NCI-H460 (cell line): Measurements from ENCODE around the gene KRTAP4-9. TPM values are rescaled to one million over a fixed set of nuclear protein-coding genes. Genes with fewer than 3 reads are reported as not detected.
"Not testable (repeated sequence)": the region's sequence is repeated elsewhere in the genome, so short reads cannot be mapped to it uniquely, and the experiment has no call there.

ENCODE experiments used
- DNase-seq: peaks from one replicate; pipeline ENCODE4 v3.0.0-alpha.2; 2016; ENCODE audit warnings: low read depth; ENCODE audit errors: extremely low read depth
- polyA plus RNA-seq: library from polyadenylated mRNA; depleted of rRNA; stranded (reverse); fragments of >200 nt; gene quantifications from 2 replicates; pipeline ENCODE4 v1.2.3, GENCODE V29; 2014; cell fraction: nucleus; rRNA removed
- total RNA-seq: library from RNA; depleted of rRNA; stranded (reverse); fragments of >200 nt; shearing (Covaris generic); gene quantifications from 2 replicates; pipeline ENCODE4 v1.2.3, GENCODE V29; 2014; rRNA removed

Gene KRTAP4-9
- not detected in 2 replicates for total RNA-seq
- not detected in 2 replicates for polyA plus RNA-seq

DNA sequence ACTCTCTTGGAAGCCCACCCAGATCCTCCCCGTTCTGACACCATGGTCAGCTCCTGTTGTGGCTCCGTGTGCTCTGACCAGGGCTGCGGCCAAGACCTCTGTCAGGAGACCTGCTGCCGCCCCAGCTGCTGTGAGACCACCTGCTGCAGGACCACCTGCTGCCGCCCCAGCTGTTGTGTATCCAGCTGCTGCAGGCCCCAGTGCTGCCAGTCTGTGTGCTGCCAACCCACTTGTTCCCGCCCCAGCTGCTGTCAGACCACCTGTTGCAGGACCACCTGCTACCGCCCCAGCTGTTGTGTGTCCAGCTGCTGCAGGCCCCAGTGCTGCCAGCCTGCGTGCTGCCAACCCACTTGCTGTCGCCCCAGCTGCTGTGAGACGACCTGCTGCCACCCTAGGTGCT, at the start of gene KRTAP4-9:
KRTAP4-9 (plus strand) TSS at position 43 of the 400 bp plus-strand sequence; CDS start at position 43, 0 bp downstream.
- DNase-seq, result not testable (repeated sequence)

DNA sequence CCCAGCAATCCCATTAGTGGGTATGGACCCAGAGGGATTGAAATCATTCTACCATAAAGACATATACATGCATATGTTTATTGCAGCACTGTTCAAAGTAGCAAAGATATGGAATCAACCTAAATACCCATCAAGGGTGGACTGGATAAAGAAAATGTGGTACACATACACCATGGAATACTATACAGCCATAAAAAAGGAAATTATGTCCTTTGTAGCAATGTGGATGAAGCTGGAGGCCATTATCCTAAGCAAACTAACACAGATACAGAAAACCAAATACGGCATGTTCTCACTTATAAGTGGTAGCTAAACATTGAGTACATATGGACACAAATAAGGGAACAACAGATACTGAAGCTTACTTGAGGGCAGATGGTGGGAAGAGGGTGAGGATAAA, 47.6 kb upstream of the KRTAP4-9 start:
- DNase-seq, result no peak

DNA sequence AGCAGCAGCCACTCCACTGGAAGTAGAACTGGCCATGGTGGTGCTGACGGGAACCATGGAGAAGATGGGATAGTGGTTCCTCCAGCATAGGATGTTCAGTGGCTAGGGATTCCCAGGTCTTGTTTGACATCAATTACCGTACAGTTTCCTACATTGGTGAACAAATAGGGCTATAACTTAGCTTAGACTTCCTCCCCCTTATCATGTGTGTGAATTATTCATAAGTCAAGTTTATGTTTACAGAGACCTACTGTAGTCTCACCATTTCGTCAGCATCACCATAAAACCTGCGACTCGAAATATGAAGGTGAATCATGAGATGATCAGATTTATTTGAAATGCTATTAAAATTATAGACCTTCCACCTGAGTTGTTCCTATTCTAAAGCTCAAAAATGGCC, 46.4 kb upstream of the KRTAP4-9 start:
- no peak for DNase-seq

DNA sequence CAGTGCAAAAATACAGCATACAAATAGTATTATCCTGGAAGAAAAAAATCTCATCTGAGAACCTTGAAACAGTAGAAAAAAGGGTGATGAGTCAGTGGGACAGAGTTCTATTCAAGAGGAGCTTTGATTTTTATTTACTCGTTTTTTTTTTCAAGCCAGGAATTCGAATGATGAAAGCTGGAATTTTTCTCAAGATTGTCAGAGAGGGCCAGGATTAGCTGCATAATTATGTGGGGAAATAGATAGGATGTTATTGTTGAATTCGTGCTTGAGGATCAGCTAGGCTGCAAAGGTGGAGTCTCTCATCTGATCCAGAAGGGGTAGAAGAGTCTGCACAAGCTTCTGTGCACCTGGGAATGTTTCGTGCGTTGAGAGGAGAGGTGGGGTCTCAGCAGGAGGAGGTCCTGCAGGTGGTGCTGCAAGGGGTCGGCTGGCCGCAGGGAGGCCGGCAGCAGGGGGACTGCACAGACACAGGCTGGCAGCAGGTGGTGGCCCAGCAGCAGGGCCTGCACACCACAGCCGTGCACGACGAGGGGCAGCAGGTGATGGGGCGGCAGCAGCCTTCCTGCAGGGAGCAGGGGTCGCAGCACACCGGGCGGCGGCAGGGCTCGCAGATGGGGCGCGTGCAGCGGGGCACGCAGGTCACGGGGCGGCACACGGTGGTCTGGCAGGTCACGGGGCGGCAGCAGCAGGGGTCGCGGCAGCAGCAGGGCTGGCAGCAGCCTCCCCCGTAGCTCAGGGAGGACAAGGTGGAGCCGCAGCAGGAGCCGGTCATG, 45.7 kb upstream of the KRTAP4-9 start:
- DNase-seq, result not testable (repeated sequence)

DNA sequence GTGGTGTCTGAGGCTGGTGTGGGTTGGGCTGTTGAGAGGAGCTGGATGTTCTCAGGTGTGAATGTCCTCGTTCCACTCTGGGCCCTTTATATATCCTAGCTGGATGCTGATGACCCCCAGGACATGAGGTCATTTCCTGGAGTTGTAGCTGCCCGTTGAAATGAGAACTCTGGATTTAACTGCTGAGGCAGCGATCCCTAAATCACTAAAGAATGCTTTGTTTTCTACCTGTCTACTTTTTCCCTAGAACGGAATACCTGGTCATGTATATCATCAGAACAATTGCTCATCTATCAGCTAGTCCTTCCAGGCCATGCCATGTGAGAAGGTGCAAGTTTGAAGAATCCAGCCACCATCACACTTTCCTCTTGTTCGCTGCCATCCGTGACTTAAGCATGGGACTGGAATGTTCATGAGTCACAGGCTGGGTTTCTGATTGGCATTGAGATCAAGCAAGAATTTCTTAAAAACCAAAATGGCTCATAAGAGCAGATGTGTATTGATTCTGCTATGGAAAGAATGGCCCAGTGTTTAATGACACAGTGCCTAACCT, 45.1 kb upstream of the KRTAP4-9 start, which contains the start of gene KRTAP2-3:
KRTAP2-3 (minus strand) TSS at position 63 of the 553 bp plus-strand sequence. CDS start 64 bp downstream, outside the sequence.
- DNase-seq, result no peak

DNA sequence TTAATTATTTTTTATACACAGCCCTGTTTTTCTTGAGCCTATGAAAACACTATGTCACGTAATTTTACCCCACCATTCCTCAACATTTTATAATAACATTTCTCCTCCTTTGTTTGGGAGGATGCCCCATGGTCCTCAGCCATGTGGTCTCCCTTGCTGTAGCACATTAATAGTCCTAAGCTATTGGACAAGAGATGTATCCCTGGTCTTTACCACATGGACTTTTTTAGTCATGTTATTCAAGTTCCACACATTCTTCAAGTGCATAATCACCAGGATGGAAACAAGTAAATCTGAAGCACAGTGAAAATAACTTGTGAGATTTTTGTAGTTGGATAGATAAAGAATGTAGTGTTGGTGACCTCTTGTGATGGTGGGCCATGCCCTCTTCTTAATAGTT, 43.2 kb upstream of the KRTAP4-9 start:
- DNase-seq, result no peak

DNA sequence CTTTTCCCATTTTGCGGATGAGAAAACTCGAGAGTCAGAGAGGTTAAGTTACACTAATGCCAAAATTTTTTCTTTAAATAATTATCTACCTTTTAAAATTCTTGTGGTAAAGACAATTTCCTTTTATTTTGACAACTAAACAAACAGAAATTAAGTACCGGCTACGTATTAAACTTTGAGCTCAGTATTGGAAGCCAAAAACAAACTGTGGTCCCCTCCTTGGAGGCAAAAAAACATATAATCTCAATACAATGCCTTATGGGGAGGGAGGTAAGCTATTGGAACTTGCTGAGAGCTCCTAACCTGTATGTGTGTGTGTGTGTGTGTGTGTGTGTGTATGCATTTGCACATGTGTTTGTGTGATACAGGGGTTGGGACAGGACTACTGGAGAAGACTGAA, 41.7 kb upstream of the KRTAP4-9 start:
- DNase-seq, result no peak

DNA sequence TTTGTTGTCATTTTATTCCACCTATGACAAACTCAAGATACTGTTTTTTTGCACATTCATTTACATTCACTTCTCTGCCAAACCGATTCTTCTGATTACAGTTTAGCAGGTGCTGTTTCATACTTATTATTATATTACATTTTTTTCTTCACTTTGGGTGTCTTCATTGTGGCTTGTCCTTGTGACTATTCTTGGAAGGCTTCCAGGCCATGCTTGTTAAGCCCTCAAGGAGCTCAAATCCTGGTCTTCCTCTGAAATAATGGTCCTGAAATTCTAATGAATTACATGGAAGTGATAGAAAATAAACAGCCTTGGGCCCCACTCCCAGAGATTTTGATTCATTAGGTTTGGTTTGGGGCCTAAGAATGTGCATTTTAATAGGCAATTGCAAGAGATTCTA, 40.9 kb upstream of the KRTAP4-9 start:
- no peak for DNase-seq

DNA sequence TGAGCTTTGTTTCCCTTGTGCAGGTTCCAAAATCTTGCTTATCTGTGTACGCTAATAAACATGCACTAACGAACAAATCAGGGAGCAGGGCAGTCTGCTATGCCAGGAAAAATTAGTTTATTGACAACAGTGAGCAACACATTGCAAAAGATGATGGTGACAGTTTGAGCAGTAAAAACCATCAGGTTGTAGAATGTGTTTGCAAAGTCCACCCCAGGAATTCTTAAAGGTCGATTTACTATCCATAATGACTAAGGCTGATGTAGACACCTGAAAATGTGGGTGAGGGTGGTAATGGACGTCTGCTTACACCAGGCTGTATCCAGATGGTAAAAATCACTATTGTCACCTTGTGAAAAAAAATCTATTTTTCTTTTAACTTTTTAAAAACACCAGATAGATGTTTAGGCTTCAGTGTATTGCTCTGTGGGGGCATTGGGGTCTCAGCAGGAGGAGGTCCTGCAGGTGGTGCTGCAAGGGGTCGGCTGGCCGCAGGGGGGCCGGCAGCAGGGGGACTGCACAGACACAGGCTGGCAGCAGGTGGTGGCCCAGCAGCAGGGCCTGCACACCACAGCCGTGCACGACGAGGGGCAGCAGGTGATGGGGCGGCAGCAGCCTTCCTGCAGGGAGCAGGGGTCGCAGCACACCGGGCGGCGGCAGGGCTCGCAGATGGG, 40.0 kb upstream of the KRTAP4-9 start:
- DNase-seq, result not testable (repeated sequence)

DNA sequence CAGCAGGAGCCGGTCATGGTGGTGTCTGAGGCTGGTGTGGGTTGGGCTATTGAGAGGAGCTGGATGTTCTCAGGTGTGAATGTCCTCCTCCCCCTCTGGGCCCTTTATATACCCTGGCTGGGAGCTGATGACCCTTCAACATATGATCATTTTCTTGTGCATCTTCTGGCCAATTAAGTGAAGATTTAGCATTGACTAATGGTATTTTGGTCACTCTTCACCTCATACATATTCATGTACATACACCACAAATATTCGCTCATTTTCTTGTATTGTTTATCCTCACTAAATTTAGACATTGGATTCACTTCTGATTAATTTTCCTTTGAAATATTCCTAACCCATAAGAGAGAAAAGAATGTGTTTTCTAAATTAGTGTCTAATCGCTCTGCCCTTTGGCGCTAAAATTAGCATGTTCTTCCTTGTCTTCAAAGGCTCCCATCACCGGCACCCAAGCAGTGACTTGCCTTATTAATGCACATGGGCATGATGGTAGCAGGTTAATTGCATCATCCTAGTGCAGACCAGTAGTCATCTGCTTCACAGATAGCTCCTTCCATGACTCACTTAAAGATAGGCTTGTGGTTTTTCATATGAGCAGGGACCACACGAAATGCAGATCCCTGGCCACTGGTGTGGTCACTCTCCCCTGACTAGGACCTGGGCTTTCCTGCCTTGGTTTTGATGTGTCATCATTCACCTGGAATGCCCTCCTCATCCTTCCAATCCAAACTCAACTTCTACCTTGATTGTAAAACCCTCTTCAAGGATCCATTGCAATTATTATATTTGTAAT, 39.2 kb upstream of the KRTAP4-9 start, which contains the start of gene KRTAP2-4:
KRTAP2-4 (minus strand) TSS at position 51 of the 796 bp plus-strand sequence; CDS start at position 17, 34 bp downstream.
- no peak for DNase-seq

DNA sequence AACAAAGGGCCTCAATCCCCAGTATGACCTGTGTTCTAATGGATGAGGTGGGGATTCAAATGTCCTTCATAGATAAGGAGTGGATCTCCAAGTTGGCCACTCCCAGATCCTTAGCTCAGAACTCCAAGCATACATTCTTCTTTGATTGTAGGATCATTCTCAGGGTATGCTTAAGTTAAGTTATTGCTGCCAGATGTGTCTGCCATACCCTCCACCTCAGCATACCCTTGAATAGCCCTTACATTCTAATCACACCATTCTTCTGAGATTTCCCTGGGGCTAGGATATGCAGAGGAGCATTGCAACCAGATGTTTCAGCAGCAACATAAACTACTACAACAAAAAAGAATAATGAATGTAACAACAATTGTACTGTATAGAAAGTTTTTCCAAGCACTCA, 37.9 kb upstream of the KRTAP4-9 start:
- DNase-seq, result no peak

DNA sequence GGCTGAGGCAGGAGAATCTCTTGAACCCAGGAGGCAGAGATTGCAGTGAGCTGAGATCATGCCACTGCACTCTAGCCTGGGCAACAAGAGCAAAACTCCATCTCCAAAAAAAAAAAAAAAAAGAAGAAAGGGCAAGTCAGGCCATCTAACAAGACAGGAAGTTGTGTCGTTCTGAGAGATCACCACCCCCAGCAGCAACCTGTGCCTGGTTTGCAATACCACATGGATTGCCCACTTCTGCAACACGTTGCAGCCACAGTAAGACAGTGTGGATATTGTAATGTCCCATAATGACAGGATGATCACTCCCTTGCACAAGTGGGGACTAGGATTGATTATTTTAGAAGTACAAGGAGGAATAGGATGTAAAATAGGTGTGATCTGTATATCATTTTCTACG, 36.2 kb upstream of the KRTAP4-9 start:
- DNase-seq, result no peak

DNA sequence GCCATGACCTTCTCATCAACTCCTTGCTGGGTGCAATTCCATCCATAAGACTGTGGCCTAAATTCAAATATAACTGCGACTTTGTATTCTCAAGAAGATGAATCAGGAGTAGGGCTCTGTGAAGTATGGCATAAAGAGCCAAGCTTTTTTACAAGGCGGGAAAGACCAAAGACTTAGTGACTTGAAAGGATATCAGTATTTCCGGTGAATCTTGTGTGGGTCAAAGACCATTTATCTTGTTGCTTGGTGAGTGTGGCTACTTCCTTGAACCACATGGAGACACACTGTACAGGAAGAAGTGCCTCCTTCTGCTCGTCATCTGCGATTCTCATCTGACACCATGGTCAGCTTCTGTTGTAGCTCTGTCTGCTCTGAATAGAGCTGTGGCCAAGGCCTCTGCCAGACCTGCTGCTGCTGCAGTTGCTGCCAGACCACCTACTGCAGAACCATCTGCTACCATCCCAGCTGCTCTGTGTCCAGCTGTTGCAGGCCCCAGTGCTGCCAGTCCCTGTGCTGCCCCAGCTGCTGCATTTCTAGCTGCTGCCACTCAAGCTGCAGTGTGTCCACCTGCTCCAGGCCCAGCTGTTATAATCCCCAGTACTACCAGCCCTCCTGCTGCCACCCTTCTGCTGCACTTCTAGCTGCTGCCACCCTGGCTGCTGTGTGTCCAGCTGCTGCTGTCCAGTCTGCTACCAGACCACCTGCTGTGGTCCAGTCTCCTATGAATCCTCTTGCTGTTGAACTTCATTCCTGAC, 33.4 kb upstream of the KRTAP4-9 start:
- DNase-seq, result no peak

DNA sequence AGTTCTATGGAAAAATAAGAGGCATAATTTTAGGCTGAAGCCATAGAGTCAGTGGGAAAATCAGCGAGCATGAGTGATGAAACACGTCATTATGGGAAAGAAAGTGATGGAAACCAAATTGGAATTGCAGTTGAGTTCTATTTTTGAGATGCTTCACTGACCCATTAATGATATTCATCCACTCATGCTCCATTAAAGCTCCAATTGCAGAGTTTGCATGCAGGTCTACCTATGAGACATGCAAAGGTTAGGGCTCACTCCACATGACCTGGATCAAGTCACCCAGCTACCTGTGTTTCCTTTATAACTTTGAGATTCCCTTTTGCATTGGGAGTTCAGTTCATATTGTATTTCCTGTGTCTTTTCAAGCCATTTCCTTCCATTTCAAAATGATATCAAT, 31.5 kb upstream of the KRTAP4-9 start:
- DNase-seq, result no peak

DNA sequence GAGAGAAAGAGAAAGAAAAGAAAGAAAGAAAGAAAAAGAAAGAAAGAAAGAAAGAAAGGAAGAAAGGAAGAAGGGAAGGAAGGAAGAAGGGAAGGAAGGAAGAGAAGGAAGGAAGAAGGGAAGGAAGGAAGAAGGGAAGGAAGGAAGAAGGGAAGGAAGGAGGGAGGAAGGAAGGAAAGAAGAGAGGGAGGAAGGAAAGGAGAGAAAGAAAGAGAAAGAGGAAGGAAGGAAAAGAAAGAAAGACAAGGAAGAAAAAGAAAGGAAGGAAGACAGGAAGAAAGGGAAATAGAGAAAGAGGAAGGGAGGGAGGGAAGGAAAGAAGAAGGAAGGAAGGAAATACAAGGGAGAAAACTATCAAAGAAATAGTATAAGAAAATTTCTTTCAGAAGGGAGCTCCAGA, 28.4 kb upstream of the KRTAP4-9 start:
- no peak for DNase-seq

DNA sequence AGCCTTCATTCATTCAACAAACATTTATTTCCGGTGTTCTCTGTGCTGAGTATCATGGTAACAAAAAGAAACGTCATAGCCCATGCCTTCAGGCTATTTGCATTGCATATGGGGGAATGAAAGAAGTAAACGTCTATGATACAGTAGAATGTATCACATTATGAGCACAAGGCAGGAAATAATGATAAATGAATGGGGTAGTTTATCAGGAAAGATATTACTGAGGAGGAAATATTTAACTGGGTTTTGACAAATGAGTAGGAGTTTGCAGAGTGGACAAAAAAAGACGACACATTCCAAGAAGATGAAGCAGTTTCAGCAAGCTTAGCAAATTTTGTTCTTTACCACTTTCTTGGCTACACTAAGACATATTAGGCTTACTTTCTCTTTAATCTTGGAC, 22.6 kb upstream of the KRTAP4-9 start:
- DNase-seq, result no peak

DNA sequence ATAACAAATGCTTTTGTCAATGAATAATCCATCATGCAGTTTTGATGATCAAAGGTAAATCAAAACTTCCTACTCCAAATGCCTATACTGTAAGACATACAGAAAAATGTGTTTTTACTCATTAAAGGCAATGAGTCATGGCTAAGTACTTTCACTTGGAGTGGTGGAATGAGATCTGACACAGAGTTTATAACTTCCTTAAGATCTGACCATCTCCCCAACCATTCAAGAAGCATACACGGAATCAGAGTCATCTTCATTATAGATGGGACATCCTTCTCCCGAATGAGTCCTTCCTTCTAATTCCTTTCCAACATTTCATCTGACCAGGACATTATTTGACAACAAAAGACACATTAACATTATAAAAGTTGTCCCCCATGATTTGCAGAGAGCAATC, 21.8 kb upstream of the KRTAP4-9 start:
- not testable (repeated sequence) for DNase-seq

DNA sequence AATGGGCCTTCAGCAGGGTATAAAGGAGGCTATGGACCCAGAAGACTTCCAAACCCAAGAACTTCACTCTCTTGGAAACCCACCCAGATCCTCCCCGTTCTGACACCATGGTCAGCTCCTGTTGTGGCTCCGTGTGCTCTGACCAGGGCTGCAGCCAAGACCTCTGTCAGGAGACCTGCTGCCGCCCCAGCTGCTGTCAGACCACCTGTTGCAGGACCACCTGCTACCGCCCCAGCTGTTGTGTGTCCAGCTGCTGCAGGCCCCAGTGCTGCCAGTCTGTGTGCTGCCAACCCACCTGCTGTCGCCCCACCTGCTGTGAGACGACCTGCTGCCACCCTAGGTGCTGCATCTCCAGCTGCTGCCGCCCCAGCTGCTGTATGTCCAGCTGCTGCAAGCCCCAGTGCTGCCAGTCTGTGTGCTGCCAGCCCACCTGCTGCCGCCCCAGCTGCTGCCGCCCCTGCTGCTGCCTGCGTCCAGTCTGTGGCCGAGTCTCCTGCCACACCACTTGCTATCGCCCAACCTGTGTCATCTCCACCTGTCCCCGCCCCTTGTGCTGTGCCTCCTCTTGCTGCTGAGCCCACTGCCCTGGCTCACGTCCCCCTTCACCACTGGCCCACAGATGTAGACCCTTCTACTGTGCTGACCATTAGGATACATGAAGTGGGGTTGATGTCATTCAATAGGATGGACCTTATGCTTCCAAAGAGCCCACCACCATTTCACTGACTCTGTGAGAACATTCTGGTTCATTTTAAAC, 20.9 kb upstream of the KRTAP4-9 start, which contains the start of gene KRTAP4-7:
KRTAP4-7 (plus strand) TSS at position 51 of the 757 bp plus-strand sequence; CDS start at position 108, 57 bp downstream.
- not testable (repeated sequence) for DNase-seq

DNA sequence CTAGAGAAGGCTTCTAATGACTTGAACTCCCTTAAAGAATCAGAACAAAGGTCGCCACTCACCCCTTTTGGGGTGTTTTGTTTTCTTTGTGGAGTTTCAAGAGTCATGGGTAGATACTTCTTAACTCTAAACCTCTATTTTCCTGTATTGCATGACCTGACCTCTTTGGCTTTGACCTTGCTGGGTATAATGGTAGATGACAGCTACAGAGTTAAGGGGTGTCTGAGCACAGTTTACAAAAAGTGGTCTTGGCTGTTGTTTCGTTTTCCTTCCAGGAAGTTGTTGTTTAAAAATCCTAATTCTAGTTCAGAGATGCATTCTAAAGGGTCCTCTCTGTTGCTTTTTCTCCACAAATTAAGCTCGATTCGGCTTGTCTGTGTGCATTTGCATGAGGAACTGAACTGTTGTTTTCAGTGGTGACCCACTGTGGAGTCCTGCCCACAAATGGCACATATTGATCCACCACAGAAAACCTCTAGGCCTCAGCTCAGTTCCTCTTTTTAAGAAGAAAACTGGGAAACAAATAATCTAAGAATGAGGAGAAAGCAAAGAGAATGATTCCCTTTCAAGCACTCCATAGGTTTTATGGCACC, 16.3 kb upstream of the KRTAP4-9 start:
- DNase-seq, result not testable (repeated sequence)
